ENCODE measurements around the gene GALNT2. TPM values are rescaled to one million over a fixed set of nuclear protein-coding genes. Genes with fewer than 3 reads are reported as not detected.

The GALNT2 gene
- total and polyA plus RNA-seq, 8 donors, result 18.3 to 118 (median 57.3) TPM

GRCh38 chr1:230303069-230303468 lies 236.0 kb downstream of the GALNT2 start:
- no peaks in the 10 kb centered on the region for H3K36me3 ChIP-seq
- 76 to 79% methylated on average over 6 of the region's 6 CpGs for WGBS, 2 donors
- ATAC-seq (no peak), FAIRE-seq (no peak), DNase-seq (peak in 2 of 6 donors; percentile 7 to 29)
- no peaks in the 10 kb centered on the region for H3K9me3 ChIP-seq
- no peak overlapping the region for H3K27ac ChIP-seq
- no peak overlapping the region for H3K4me3 ChIP-seq
- peaks cover 16 to 29% (median 26%) of the 10 kb centered on the region in 3 donors for H3K4me1 ChIP-seq
- intact Hi-C loops (cut with DNase I), result loop anchor here in 1 of 3 donors (10.0 kb wide), 1 partner anchor 528 kb away; no protein-coding TSS in a partner anchor
- H3K27me3 ChIP-seq, result no peaks in the 10 kb centered on the region
- TF ChIP-seq CTCF (IDR thresholded peaks at IDR 0.05), result no peak

GRCh38 chr1:230303822-230304221 lies 236.8 kb downstream of the GALNT2 start:
- H3K27me3 ChIP-seq, result no peaks in the 10 kb centered on the region
- H3K9me3 ChIP-seq, result no peaks in the 10 kb centered on the region
- DNase-seq, result no peak
- FAIRE-seq, result no peak
- H3K36me3 ChIP-seq, result no peaks in the 10 kb centered on the region
- no peak overlapping the region for H3K27ac ChIP-seq
- peaks cover 16 to 29% (median 26%) of the 10 kb centered on the region in 3 donors for H3K4me1 ChIP-seq
- no peak for ATAC-seq
- no peak overlapping the region for H3K4me3 ChIP-seq
- intact Hi-C loops (cut with DNase I), result loop anchor here in 1 of 3 donors (10.0 kb wide), 1 partner anchor 529 kb away; no protein-coding TSS in a partner anchor
- WGBS, 2 donors, result 38% methylated on average over 6 of the region's 6 CpGs
- no peak for TF ChIP-seq CTCF (IDR thresholded peaks at IDR 0.05)

- FAIRE-seq, result no peak
- WGBS, 2 donors, result 68 to 72% methylated on average over 4 of the region's 4 CpGs
- TF ChIP-seq CTCF (IDR thresholded peaks at IDR 0.05), result no peak
- Histone ChIP-seq H3K9me3 (no peaks in the 10 kb centered on the region), H3K4me1 (peaks cover 0 to 15% (median 11%) of the 10 kb centered on the region in 3 donors), H3K36me3 (no peaks in the 10 kb centered on the region), H3K4me3 (no peak overlapping the region), H3K27ac (no peak overlapping the region), H3K27me3 (no peaks in the 10 kb centered on the region)
- no peak for ATAC-seq
- intact Hi-C loops (cut with DNase I), result loop anchor here in 1 of 3 donors (5.0 to 10.0 kb wide), 2 partner anchors 531 to 644 kb away; no protein-coding TSS in a partner anchor
- no peak for DNase-seq
These were observed 239.1 kb downstream of the GALNT2 start for GRCh38 chr1:230306169-230306568.

GRCh38 chr1:230307213-230307612 lies 240.2 kb downstream of the GALNT2 start:
- no peak for TF ChIP-seq CTCF (IDR thresholded peaks at IDR 0.05)
- Histone ChIP-seq H3K27ac (no peak overlapping the region), H3K27me3 (no peaks in the 10 kb centered on the region), H3K4me1 (peaks cover 0 to 12% (median under 1%) of the 10 kb centered on the region in 3 donors), H3K36me3 (no peaks in the 10 kb centered on the region), H3K9me3 (no peaks in the 10 kb centered on the region), H3K4me3 (no peak overlapping the region)
- intact Hi-C loops (cut with DNase I), result loop anchor here in 1 of 3 donors (5.0 to 10.0 kb wide), 2 partner anchors 532 to 645 kb away; no protein-coding TSS in a partner anchor
- FAIRE-seq (no peak), ATAC-seq (peak in 1 of 4 donors; percentile 19), DNase-seq (no peak)
- 39% methylated on average over 4 of the region's 4 CpGs for WGBS, 2 donors

- peak; percentile 74 to 84 (median 80) for ATAC-seq
- no peak for FAIRE-seq
These were observed 241.0 kb downstream of the GALNT2 start for GRCh38 chr1:230308039-230308438.

More at GRCh38 chr1:230308039-230308438, 241.0 kb downstream of the GALNT2 start:
- H3K9me3 ChIP-seq, result no peaks in the 10 kb centered on the region
- peak; percentile 76 to 97 (median 93) for DNase-seq
- intact Hi-C loops (cut with DNase I), result loop anchor here in 1 of 3 donors (5.0 to 10.0 kb wide), 2 partner anchors 533 to 646 kb away; no protein-coding TSS in a partner anchor
- 69 to 73% methylated on average over 8 of the region's 8 CpGs for WGBS, 2 donors
- H3K27me3 ChIP-seq, result no peaks in the 10 kb centered on the region
- no peak overlapping the region for H3K27ac ChIP-seq
- no peak for TF ChIP-seq CTCF (IDR thresholded peaks at IDR 0.05)
- H3K4me1 ChIP-seq, result peaks cover 0 to 6% (median 0%) of the 10 kb centered on the region in 3 donors
- no peaks in the 10 kb centered on the region for H3K36me3 ChIP-seq
- no peak overlapping the region for H3K4me3 ChIP-seq

All from pancreas (tissue), 10 donors.